Activated CD4-positive, CD25-positive, alpha-beta regulatory T cell treated with anti-CD3 and anti-CD28 coated beads, Interleukin-2, amount 50 U/mL, for 72 hours (primary cell): ENCODE data around the gene DCHS2.

Source experiments
- DNase-seq: peaks from one replicate; pipeline ENCODE4 v3.0.0; 2021

Gene DCHS2

DNA sequence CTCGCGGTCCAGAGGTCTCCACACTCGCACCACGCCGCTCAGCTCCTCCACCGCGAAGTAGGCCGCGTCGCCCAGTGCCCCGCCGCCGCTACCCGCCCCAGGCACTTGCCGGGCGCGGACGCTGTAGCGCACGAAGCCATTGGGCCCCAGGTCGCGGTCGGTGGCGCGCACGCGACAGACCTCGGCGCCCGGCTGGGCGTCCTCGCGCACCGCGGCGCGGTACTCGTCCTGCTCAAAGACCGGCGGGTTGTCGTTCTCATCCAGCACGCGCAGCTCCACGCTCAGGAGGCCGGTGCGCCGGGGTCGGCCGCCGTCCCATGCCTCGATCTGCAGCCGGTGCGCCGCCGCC is 1.4 kb downstream of the DCHS2 start:
- DNase-seq = no peak

DNA sequence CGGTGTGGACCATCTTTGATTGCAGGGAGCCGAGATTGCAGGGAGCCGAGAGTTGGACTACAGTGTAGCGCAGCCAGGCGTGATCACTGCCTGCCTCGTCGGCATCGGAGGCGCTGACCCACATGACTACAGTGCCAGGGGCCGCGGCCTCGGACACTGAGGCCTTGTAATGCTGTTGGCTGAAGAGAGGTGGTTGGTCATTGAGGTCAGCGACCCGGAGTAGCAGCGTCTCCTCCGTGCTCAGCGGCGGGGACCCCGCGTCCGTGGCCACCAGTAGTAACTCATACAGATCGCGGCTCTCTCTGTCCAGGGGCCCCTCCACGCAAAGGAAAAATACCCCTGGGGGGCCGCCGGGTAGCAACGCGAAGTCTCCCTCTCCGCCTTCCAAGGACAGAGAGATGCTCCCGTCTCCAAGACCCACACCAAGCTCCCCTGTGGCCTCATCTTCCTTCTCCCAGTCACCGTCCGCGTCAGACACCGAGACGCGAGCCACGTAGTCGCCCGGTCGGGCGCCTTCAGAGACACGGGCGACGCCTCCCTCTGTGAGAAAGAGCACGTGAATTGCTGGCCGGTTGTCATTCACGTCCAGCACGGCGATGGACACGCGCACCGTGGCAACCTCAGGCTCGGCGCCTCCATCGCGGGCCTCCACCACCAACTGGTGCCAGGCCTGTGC is 1.9 kb downstream of the DCHS2 start:
- DNase-seq = no peak

DNA sequence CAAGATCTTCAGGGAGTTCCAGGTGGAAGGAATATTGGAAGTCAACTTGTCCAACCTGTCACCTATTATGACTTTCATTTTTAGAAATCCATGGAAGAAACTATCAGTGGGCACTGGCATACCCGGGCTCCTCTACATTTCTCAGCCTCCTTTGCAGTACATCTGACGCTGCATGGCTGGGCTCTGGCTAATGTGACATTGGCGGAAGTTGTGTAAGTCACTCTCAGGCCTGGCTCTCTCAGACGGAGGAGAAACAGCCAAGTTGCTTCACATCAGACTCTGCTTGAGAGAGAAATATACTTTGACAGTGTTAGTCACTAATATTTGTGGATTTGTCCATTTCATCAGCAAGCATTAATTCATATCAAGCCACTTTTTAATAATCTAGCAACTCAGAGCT is 4.5 kb downstream of the DCHS2 start:
- no peak for DNase-seq

DNA sequence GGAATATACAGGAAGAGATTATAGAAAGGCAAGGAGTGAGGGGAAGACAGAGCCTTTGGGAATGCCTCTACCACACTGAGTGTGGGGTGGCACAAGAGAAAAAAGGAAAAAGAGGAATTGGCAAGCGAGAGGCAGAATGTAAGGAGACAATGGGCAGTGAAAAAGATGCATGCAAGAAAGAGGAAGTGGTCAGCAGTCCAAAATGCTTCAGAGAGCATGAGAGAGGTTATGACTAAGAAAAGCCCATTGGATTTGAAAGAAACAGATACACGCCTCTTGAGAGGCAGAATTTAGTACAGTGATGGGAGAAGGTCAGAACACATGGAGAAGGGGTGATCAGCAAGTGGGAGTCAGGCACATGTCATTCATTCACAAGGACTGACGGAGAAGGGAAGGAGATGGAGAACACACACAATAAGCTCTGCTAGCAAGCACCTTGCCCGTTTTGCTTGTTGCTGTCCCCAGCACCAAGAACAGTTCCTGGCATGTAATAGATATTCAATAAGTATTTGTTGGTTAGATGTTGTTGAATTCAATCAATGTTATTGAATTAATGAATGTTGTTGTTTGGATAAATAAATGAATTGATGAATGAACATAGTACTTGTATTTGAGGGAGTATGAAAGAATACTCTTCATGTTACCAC is 6.3 kb downstream of the DCHS2 start:
- no peak for DNase-seq

DNA sequence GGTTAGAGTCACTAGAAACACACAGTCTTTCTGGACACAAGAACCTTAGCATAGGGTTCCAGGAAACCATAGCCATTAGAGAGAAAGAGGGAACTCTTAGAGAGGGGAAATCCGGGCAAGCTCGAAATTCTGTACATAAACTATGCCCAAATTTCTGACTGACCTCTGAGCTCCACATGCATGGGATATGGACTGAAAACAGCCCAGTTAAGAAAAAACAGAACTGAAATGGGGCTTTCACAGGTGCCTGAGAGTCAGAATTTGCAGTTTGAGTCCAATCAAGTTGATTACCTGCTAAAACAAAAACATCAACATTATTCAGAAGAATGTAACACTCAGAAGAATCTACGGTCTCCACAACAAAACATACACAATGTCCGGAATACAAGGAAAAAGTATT is 13.1 kb downstream of the DCHS2 start:
- no peak for DNase-seq

DNA sequence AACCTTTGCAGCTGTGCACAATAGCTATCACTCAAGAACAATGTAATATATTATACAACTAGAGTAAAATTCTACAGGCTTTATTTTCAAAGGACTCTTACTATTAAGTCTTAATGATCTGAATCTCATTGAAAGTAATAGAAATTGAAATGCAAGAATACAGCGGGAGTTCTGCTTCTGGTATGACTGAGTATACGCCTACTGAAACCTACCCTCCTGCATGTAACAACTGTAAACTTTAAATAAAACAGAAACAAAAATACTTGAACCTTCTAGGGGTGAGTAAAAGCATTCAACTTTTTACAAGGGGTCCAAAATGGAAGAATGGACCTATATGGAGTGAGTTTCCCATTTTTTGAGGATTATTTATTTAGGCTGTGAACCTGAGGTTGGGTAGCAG is 13.5 kb downstream of the DCHS2 start:
- no peak for DNase-seq

DNA sequence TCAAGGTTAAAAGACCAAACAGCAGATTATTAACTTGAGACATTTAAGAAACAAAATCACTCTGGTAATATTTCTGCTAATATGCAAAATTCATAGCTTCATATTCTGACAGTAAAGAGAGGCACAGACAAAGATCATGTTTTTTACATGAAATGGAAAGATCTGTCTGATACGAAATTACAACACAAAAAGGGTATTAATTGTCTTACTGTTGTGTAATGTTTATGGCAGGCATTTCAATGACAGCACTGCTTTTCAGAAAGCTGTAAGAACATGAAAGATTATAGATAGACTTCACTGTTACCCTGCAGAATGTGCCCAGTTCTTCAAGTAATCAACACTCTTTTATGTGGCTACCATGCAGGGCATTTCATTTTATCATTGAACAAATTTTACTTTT is 15.4 kb downstream of the DCHS2 start:
- no peak for DNase-seq

DNA sequence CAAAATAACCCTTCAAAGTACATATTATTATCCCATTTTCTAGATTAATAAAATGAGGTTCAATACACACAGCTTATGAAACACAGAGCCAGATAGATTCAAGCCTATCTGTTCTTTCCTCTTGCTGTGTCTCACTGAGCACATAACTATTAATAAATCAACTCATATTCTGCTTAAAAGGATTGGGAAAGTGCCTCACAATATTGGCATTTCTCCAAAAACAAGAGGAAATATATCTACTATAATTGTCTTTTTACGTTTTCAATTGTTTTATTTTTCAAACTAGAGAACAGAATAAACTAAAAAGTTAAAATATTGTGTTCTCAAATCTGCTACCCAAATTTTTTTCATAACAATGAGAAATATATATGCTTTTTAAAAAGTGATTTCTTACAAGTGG is 15.8 kb downstream of the DCHS2 start:
- DNase-seq = no peak

DNA sequence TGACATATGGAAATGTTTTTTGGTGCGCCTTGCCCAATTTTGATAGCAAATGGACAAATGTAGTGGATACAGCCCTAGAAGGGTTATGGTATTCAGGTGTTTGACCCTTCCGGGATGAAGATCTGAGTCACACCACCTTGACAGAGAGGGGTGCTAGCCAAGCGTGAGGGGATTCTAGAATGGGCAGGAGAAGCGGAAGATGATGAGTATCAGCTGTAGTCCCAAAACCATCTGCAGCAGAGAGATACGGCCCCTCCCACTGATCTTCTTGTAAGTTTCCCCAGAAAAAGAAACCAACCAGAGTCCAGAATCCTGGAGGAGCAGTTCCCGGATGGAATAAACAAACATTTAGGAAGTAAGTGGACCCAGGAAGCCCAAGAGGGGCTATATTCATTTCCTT is 18.1 kb downstream of the DCHS2 start:
- no peak for DNase-seq

DNA sequence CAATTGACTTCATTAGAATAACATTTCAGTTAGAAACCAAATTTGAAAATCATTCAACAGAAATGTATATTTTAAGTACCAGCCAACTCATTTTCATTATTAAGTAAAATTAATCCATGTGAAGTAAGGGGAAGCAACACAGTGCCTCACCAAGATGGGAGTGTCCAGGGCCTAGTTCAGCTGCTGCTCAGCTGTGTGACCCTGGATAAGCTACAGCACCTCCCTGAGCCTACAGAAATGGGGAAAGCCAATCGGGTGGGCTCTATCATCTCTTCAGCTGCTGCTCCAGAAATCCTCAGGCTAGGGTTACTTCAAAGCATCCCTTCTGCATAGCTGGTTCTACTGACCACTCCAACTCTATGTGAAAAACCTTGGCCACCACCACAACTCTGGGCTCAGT is 18.7 kb downstream of the DCHS2 start:
- no peak for DNase-seq

DNA sequence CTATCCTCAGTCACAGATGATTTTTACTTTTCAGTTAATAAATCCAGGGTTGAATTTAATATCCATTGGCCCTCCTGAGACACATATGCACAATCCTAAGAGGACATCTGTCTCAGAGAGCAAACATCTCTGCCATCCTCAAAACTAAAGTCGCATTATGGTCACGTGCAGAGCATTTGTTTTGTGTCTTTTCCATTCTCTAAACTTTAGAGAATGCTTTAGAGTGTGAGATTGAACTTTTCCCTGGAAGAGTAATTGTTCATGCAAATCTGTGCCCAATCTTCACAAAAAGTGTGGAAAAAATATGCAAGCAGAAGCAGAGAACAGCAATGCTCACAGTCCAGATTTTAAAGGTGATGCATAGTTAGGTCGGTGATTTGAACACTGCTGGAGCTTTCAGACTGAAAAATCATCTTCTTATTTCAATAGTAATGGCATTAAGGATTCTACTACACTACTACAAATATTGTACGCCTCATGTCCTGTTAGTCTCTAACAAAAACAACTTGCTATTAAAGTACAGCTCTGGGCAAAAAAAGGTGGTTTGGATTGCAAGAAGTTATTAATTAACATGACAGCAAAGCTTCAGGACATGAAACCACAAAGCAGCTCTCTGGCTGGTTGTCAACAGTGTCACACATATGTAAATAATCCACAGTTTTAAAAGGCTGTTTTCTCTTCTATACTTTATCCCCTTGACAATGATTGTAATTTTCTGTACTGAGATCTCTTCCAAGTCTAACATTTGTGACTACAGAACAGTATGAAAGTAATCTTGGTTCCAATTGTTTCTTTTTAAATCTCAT is 19.9 kb downstream of the DCHS2 start:
- no peak for DNase-seq

DNA sequence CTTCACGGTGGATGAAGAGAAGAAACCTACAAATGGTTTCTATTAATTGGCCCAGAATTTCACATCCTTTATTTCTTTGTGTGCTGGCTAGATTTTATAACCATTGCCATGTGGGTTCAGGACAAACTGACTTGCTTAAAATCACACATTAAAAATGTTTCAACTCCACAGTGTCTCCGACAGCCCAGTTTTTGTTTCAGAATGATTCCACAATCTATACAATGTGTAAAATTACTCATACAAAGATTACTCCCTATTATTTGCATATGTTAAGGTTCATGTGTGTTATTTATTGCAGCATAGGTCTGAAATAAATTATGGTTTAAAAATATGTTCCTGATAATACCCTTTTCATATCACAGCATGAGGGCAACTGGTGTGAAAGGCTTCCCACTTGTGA is 20.6 kb downstream of the DCHS2 start:
- no peak for DNase-seq

DNA sequence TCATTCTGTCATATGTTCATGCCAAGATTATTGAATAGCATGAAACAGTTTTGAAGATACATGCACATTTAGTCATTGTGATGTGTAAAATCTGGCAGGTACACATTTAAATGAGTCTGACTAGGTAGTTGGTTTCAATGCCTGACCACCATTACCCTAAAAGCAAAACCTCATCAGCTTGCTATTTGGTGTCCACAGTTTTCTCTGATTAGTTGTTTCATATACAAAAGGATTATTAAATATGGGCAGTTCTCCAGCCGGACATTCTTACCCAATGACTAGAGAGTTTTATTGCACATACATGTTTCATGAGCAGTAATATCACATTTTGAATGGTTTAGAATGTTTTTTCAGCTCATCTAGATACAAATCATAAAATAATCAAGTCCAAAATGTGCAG is 23.7 kb downstream of the DCHS2 start:
- DNase-seq = no peak

GRCh38 chr4:154466336-154466735 is 25.3 kb downstream of the DCHS2 start:
- no peak for DNase-seq

- DNase-seq = no peak
Observed at GRCh38 chr4:154465085-154465484, 26.5 kb downstream of the DCHS2 start.

DNA sequence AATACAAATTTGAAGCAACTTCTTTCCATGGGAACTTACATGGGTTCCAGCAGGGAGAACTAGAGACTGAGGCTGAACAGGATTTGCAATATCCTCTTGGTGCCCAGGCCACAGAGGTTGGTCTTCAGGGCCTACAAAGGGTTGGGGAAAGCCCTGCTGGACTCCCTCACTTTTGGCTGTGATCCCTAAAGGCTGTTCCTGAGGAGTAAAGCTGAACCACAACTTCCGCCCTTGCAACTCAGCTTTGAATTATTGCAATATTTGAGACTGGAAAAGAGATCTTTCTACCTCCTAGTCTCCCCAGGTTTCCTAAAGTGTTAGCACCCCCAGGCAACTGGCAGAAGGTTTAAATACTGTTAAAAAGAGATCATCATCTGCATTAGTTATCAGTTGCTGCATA is 26.9 kb downstream of the DCHS2 start:
- no peak for DNase-seq

- no peak for DNase-seq
Observed at GRCh38 chr4:154462081-154462810, 29.4 kb downstream of the DCHS2 start.

DNA sequence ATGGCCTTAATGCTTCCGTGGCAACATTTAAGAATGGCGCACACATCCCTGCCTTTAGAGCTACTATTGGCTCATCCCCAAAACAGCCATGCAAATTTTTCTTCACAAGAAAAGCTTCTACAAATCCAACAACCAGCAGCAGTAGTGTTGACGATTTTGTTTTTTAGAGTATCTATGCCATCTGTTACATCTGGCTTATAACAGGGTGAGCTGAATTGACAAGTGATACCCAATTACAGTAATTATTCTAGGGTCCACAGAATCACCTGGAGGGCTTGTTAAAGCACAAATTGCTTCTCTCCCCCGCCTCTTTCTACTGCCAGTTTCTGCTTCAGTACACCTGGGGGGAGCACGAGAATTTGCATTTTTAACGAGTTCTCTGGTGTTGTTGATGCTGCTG is 34.1 kb downstream of the DCHS2 start:
- no peak for DNase-seq

GRCh38 chr4:154456889-154457288 is 34.7 kb downstream of the DCHS2 start:
- DNase-seq = no peak

DNA sequence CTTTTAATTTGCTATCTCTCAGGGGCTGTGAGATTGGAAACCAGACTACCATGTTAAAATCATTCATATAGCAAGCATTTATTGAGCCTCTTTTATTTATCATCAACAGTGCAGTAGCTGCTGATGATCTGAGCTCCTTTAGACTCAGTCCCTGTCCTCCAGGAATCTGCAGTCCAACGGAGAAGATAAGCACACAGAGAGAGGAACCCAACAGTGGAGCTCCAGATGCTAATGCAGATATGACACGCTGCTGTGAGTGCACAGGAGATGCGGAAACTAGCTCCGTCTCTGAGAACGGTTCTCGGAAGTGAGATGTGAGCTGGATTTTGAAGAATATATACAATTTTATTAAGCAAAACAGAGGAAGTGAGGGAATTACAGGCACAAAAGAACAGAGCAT is 35.4 kb downstream of the DCHS2 start:
- DNase-seq = no peak

DNA sequence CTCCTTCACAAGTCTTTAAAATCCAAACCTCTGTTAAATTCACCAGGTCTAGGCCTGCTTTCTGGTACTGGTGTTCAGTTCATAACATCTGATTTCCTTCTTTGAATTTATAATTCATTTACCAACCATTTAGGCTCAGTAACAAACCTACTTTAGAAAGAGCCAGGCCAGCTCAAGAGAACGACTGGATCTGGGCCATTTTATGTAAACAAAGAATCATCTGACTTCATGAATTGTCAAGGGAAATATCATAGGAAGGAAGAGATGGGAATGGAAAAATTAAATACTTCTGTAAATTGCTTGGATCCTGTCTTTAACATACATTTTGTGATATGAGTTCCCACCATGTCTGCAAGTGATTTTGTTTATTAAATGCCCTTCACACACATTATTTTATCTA is 36.5 kb downstream of the DCHS2 start:
- no peak for DNase-seq

DNA sequence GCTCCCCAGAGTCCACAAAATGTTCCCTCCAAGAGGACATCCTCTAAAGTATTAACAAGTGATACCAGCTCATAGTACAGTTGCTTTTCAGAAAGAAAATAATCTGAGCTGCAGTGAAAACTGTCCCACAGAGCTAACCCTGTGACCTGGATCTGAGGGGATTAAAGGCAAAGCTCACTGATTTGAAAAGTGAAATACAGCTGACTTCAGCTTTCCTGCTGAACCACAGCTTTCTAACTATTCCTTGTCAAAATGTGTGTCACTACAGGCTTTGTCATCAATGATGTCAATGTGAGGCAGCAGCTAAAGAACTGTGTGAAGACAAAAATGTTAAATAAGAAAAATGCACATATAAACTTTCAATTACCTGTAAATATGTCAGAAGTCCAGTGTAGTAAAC is 36.9 kb downstream of the DCHS2 start:
- DNase-seq = no peak

DNA sequence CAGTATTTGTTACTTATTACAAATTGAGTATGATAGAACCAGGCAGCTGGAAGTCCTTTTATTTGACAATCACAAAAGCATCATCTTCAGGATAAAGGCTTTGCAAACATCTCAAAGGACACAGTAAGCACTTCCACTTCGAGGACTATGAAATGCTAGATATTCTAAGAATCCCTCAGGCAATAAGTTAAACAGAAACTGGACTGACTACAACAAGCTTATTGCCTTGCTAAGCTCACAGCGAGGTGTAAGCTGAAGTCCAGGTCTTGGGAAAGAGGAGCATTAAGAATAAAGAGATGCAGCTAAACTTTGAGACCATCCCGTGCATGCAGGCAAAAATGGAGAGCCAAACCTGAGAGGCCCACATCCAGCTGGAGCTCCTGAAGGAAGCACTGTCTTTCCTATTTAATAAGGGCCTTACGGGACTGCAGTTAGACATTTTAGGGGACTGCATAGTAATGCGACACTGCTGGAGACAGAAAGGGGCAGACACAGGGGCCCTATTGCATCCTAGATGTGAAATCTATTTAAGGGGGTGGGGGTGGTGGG is 38.7 kb downstream of the DCHS2 start:
- DNase-seq = no peak
